A673 (cell line): ENCODE results near the gene PTPN22. TPM values are rescaled to one million over a fixed set of nuclear protein-coding genes. Genes with fewer than 3 reads are reported as not detected.

Source experiments
- BruUV-seq: library from RNA; stranded (reverse); fragments of 400-500 nt; replicated peaks from 2 replicates; lab custom pipeline; 2021; lab: Mats Ljungman, UMichigan
- CTCF ChIA-PET: fragments of 300-600 bp; sonication (Branson Sonifier 250); formaldehyde crosslinking; loops from one replicate; lab custom pipeline; 2022; ENCODE audit warnings: antibody characterized with exemption; lab: Charles Lee
- POLR2A ChIA-PET: fragments of 300-600 bp; sonication (Branson Sonifier 250); formaldehyde crosslinking; loops from one replicate; lab custom pipeline; 2022; ENCODE audit warnings: antibody characterized with exemption; ENCODE audit not compliant: low non-redundant PET; lab: Charles Lee
- DNase-seq: peaks from one replicate; pipeline ENCODE4 v3.0.0-alpha.2; 2015; ENCODE audit warnings: low spot score
- H3K27ac ChIP-seq: fragments of 200-600 bp; sonication (generic); 2 replicates; pipeline ENCODE4 v1.5.1; 2016; ENCODE audit warnings: mixed run types, low read depth, mild to moderate bottlenecking, mixed read lengths, antibody characterized with exemption, low read length; ENCODE audit not compliant: poor library complexity, severe bottlenecking
- H3K27me3 ChIP-seq: fragments of 200-600 bp; sonication (generic); replicated peaks from 2 replicates; pipeline ENCODE4 v1.6.1; 2017; ENCODE audit warnings: mixed run types, low read depth, mild to moderate bottlenecking, mixed read lengths, antibody characterized with exemption, low read length; ENCODE audit not compliant: insufficient read depth, poor library complexity
- H3K36me3 ChIP-seq: fragments of 200-600 bp; sonication (generic); 2 replicates; pipeline ENCODE4 v1.6.1; 2016; ENCODE audit warnings: mixed run types, mild to moderate bottlenecking, mixed read lengths, antibody characterized with exemption, low read length; ENCODE audit not compliant: insufficient read depth, poor library complexity, severe bottlenecking
- H3K4me1 ChIP-seq: fragments of 200-600 bp; sonication (generic); 2 replicates; pipeline ENCODE4 v1.6.1; 2017; ENCODE audit warnings: mixed run types, mild to moderate bottlenecking, mixed read lengths, antibody characterized with exemption, low read length; ENCODE audit not compliant: insufficient read depth, poor library complexity, severe bottlenecking
- H3K4me3 ChIP-seq: fragments of 200-600 bp; sonication (generic); 2 replicates; pipeline ENCODE4 v1.5.1; 2016; ENCODE audit warnings: low read depth, mixed run types, mild to moderate bottlenecking, mixed read lengths, low read length; ENCODE audit not compliant: poor library complexity, severe bottlenecking
- H3K9me3 ChIP-seq: fragments of 200-600 bp; sonication (generic); 2 replicates; pipeline ENCODE4 v1.6.1; 2016; ENCODE audit warnings: mixed run types, low read depth, mild to moderate bottlenecking, mixed read lengths, antibody characterized with exemption, low read length; ENCODE audit not compliant: poor library complexity, severe bottlenecking
- EZH2 ChIP-seq: fragments of 200-600 bp; sonication (generic); IDR thresholded peaks from 2 replicates; pipeline ENCODE4 v1.6.1; 2017; ENCODE audit warnings: borderline replicate concordance, low read depth, mild to moderate bottlenecking, mixed read lengths, antibody characterized with exemption, low read length; ENCODE audit not compliant: poor library complexity, severe bottlenecking
- intact Hi-C: fragments of 100-400 bp; cut with micrococcal nuclease; formaldehyde crosslinking; loops from one replicate; pipeline ENCODE4 v1.10.0; 2022; ENCODE audit not compliant: unreplicated experiment
- total RNA-seq: library from RNA; stranded (reverse); gene quantifications from 2 replicates; pipeline ENCODE4 v1.2.3, GENCODE V29; 2021
- TF ChIP-seq, protein P1 (sequence below): fragments of 300-800, 200-600 bp; sonication (generic); conservative IDR thresholded peaks from 2 replicates; pipeline ENCODE4 v1.5.1; 2017; ENCODE audit warnings: low read depth, mild to moderate bottlenecking, antibody characterized with exemption, low read length, moderate library complexity, mixed read lengths

The PTPN22 gene
- total RNA-seq, 1 experiment from 2014 or later, result 0.26 TPM

DNA sequence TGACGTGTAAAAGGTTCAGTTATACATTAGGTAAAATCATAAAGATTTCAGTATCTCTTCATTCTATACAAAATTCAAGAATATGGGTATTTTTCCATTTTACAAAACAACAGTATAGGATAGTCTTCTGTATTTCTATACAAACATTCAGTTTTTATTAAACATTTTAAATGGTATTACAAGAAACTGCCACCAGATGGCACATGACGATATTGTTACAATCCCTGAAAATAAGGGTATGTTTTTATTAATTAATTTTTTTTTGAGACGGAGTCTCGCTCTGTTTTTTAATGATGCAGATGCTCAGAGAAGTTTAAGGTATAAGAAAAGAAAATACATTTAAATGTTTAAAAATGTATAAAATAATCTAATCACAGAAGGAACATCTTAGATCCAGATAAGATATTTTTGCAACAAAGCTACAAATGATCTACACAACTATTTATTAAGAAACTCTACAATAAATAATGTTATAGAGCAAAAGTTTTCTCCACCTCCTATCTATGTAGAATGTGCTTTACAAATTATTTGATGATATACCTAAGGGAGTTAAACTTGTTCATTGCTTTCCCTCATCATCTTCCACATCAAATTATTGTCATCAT is 35.7 kb downstream of the PTPN22 start:
- POLR2A ChIA-PET, result no interaction called here

DNA sequence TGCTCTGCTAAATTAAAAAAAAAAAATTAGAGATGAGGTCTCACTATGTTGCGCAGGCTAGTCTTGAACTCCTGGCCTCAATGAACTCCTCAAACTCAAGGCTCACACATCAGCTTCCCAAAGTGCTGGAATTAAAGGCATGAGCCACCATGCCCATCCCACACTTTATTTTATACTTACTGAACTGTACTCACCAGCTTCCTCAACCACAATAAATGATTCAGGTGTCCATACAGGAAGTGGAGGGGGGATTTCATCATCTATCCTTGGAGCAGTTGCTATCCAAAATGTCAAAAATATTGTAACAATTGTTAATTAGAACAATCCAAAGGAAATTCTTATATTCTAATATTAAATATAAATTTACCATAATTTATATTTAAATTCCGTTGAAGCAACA is 36.8 kb downstream of the PTPN22 start:
- H3K27me3 ChIP-seq, result no peaks in the 10 kb centered on the region
- no peaks in the 10 kb centered on the region for H3K36me3 ChIP-seq
- ChIA-PET POLR2A (no interaction called here), CTCF (no interaction called here)
- no TSS peak for BruUV-seq
- TF ChIP-seq EZH2, result no peak
- TF ChIP-seq, protein P1, sequence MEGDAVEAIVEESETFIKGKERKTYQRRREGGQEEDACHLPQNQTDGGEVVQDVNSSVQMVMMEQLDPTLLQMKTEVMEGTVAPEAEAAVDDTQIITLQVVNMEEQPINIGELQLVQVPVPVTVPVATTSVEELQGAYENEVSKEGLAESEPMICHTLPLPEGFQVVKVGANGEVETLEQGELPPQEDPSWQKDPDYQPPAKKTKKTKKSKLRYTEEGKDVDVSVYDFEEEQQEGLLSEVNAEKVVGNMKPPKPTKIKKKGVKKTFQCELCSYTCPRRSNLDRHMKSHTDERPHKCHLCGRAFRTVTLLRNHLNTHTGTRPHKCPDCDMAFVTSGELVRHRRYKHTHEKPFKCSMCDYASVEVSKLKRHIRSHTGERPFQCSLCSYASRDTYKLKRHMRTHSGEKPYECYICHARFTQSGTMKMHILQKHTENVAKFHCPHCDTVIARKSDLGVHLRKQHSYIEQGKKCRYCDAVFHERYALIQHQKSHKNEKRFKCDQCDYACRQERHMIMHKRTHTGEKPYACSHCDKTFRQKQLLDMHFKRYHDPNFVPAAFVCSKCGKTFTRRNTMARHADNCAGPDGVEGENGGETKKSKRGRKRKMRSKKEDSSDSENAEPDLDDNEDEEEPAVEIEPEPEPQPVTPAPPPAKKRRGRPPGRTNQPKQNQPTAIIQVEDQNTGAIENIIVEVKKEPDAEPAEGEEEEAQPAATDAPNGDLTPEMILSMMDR, result no peak
- peaks cover 6% of the 10 kb centered on the region for H3K4me1 ChIP-seq
- intact Hi-C loops, result loop anchor here (2.0 to 5.0 kb wide), 2 partner anchors 70 to 143 kb away; partner anchors contain the start of genes AP4B1, DCLRE1B and OLFML3
- H3K4me3 ChIP-seq, result no peak overlapping the region
- H3K9me3 ChIP-seq, result no peaks in the 10 kb centered on the region
- no peak overlapping the region for H3K27ac ChIP-seq
- no peak for DNase-seq

More for the DNA sequence above, 35.7 kb downstream of the PTPN22 start:
- intact Hi-C loops, result loop anchor here (2.0 to 5.0 kb wide), 2 partner anchors 69 to 142 kb away; partner anchors contain the start of genes AP4B1, DCLRE1B and OLFML3
- Histone ChIP-seq H3K27me3 (no peaks in the 10 kb centered on the region), H3K4me1 (peaks cover 6% of the 10 kb centered on the region), H3K9me3 (no peaks in the 10 kb centered on the region), H3K4me3 (no peak overlapping the region), H3K27ac (no peak overlapping the region), H3K36me3 (no peaks in the 10 kb centered on the region)
- DNase-seq, result peak; percentile 73
- BruUV-seq, result no TSS peak
- TF ChIP-seq, protein P1, result peak; percentile 72
- TF ChIP-seq EZH2, result no peak
- CTCF ChIA-PET, result interaction anchor here (0.6 kb wide), 1 partner anchor 452 kb away, joined by 3 read pairs; no protein-coding TSS in a partner anchor

DNA sequence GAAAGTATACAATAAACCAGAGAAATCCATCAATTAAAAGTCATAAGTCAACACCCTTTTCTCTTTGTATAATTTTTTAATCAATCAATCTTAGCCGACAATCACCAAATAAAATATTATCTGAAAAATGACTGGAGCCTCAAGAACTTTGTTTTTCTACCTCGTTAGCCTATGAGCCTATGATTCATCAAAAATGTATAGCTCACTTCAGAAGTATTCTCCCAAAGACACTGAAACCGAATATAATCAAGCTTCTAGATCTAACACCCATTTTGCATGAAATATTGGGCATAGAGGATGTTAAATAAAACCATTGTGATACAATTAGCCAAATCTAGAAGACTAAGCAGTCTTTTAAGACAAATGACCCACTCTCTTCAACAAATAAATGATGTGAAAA is 41.5 kb downstream of the PTPN22 start:
- no peak for DNase-seq
- intact Hi-C loops, result no loop called here
- no peak for TF ChIP-seq EZH2
- TF ChIP-seq, protein P1, result no peak
- Histone ChIP-seq H3K36me3 (no peaks in the 10 kb centered on the region), H3K4me3 (no peak overlapping the region), H3K27ac (no peak overlapping the region), H3K27me3 (no peaks in the 10 kb centered on the region), H3K4me1 (peaks cover 6% of the 10 kb centered on the region), H3K9me3 (no peaks in the 10 kb centered on the region)
- BruUV-seq, result no TSS peak
- POLR2A ChIA-PET, result no interaction called here
- CTCF ChIA-PET, result interaction anchor here (0.6 kb wide), 1 partner anchor 100 kb away, joined by 3 read pairs; no protein-coding TSS in a partner anchor
